ENCODE measurements around the gene EXOC6.

DNA sequence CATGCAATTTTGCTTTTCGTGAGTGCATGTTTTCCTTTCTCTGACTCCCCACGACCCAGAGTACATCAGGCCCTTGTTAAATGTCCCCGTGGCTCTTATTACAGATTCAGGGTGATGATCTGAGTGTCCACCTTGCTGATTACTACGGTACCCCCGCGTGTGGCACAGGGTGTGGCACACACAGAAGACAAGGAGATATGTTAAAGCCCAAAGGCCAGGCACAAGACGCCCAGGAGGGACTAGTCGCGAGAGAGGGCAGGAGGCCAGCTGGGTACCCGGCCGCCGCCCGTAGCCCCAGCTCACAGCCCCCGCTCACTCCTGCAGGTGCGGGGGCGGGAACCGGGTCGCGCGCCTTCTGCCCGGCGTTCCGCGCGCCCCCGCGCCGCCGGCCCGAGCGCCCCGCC is 281 bp upstream of the EXOC6 start:
- no peak for TF ChIP-seq POLR2AphosphoS5 (IDR thresholded peaks at IDR 0.05; ENCODE audit: low read depth, low read length)
- TF ChIP-seq, protein P1, sequence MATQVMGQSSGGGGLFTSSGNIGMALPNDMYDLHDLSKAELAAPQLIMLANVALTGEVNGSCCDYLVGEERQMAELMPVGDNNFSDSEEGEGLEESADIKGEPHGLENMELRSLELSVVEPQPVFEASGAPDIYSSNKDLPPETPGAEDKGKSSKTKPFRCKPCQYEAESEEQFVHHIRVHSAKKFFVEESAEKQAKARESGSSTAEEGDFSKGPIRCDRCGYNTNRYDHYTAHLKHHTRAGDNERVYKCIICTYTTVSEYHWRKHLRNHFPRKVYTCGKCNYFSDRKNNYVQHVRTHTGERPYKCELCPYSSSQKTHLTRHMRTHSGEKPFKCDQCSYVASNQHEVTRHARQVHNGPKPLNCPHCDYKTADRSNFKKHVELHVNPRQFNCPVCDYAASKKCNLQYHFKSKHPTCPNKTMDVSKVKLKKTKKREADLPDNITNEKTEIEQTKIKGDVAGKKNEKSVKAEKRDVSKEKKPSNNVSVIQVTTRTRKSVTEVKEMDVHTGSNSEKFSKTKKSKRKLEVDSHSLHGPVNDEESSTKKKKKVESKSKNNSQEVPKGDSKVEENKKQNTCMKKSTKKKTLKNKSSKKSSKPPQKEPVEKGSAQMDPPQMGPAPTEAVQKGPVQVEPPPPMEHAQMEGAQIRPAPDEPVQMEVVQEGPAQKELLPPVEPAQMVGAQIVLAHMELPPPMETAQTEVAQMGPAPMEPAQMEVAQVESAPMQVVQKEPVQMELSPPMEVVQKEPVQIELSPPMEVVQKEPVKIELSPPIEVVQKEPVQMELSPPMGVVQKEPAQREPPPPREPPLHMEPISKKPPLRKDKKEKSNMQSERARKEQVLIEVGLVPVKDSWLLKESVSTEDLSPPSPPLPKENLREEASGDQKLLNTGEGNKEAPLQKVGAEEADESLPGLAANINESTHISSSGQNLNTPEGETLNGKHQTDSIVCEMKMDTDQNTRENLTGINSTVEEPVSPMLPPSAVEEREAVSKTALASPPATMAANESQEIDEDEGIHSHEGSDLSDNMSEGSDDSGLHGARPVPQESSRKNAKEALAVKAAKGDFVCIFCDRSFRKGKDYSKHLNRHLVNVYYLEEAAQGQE (IDR thresholded peaks at IDR 0.05; ENCODE audit: borderline replicate concordance in 1 of 2, low read depth in 1 of 2, low read length in 2 of 2), result no peak
- no peak for TF ChIP-seq CREM (IDR thresholded peaks at IDR 0.05)
- TF ChIP-seq CREM (CRISPR knock-in tag; IDR thresholded peaks at IDR 0.05), result no peak
- no peak for TF ChIP-seq ELF1 (CRISPR knock-in tag; IDR thresholded peaks at IDR 0.05)
- TF ChIP-seq ZNF792 (CRISPR knock-in tag; IDR thresholded peaks at IDR 0.05), result no peak
- no peak for TF ChIP-seq ZNF33A (CRISPR knock-in tag; IDR thresholded peaks at IDR 0.05; ENCODE audit: borderline replicate concordance)
- no peak for TF ChIP-seq TAF1 (CRISPR knock-in tag; IDR thresholded peaks at IDR 0.05)
